RPMI8226 (cell line): ENCODE measurements around the gene HIKESHI.
"Not testable (repeated sequence)": the region's sequence is repeated elsewhere in the genome, so short reads cannot be mapped to it uniquely, and the experiment has no call there.

Source experiments
- DNase-seq: peaks from one replicate; pipeline ENCODE4 v3.0.0-alpha.2; 2015

HIKESHI gene

GRCh38 chr11:86294026-86294425 lies 8.0 kb upstream of the HIKESHI start:
- no peak for DNase-seq

- no peak for DNase-seq
Measured at GRCh38 chr11:86301742-86302091, 323 bp upstream of the HIKESHI start.

- DNase-seq: no peak
Measured at GRCh38 chr11:86303257-86303656, 1.2 kb downstream of the HIKESHI start.

DNA sequence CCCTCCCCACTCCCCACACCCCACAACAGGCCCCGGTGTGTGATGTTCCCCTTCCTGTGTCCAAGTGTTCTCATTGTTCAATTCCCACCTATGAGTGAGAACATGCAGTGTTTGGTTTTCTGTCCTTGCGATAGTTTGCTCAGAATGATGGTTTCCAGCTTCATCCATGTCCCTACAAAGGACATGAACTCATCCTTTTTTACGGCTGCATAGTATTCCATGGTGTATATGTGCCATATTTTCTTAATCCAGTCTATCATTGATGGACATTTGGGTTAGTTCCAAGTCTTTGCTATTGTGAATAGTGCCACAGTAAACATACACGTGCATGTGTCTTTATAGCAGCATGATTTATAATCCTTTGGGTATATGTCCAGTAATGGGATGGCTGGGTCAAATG lies 6.7 kb downstream of the HIKESHI start:
- not testable (repeated sequence) for DNase-seq

DNA sequence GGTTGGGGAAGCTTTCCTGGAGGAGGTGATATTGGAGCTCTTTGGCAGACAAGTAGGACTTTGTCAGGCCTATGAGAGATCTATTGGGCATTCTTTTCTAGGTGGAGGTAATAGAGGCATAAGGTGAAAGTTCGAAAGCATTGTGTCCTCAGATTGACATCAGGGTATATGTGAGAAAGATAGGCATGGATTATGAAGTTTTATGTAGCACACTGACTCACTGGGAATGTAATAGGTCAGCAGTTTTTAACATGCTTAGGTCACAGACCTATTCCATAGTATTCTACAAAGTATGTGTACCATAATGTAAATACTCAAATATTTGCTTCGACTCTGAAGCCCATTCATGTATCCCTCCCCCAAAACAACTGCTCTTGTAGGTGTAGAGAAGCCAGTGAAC lies 11.8 kb downstream of the HIKESHI start:
- DNase-seq: no peak

- no peak for DNase-seq
Measured at GRCh38 chr11:86314636-86315035, 12.6 kb downstream of the HIKESHI start.

GRCh38 chr11:86335131-86335767 lies 33.2 kb downstream of the HIKESHI start:
- no peak for DNase-seq

DNA sequence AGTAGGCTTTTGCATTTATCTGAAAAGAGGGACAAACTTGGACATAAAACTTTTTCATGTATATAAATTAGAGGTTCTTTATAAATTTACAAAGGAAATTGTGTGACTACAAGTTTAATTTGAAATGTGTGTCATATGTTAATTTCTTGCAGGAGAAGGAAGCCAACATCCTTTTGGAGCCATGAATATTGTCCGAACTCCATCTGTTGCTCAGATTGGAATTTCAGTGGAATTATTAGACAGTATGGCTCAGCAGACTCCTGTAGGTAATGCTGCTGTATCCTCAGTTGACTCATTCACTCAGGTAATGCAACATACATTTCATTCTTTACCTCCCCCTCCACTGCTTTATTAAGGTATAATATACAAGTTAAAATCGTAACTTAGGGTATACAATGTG lies 35.2 kb downstream of the HIKESHI start:
- no peak for DNase-seq

- no peak for DNase-seq
Measured at GRCh38 chr11:86341382-86341781, 39.3 kb downstream of the HIKESHI start.

DNA sequence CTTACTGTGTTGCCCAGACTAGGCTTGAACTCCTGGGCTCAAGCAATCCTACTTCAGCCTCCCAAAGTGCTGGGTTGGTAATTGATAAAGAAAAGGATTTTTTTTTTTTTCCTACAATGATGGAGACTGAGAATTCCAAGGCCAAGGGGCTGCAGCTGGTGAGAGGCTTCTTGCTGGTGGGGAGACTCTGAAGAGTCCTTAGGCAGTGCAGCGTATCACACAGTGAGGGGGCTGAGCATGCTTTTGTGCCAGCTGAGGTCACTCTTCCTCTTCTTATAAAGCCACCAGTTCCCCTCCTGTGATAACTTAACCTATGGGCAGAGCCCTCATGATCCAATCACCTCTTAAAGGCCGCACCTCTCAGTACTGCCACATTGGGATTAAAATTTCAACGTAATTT lies 44.5 kb downstream of the HIKESHI start:
- no peak for DNase-seq

- DNase-seq: no peak
Measured at GRCh38 chr11:86355256-86355655, 53.2 kb downstream of the HIKESHI start.

- not testable (repeated sequence) for DNase-seq
Measured at GRCh38 chr11:86357412-86357811, 55.4 kb downstream of the HIKESHI start.

GRCh38 chr11:86358720-86359119 lies 56.7 kb downstream of the HIKESHI start:
- DNase-seq: no peak

DNA sequence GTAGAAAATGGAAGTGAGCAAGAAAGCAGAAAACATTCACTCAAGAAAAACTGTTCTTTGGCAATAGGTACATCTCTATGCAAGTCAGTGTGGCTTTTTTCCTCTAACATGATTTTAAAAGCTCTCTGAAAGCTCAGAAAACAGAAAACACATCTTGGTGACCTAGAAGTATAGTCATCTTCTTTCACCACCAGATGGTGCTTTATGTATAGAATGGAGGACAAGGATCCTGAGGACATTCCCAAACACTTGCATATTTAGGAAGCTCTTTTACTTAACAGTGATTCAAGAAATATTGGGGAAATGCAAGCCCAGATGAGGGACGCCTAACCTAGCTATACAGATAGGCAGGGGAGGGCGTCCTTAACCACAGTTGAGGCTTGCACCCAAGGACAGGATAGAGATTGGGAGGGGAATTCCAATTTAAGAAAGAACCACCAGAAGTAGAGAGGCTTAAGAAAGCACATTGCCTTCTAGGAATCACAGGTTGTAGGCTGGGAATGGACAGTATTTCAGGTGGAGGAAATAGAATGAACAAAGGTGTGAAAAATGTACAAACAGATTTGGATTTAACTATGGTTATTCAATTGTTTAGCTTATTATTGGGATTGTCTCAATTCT lies 58.8 kb downstream of the HIKESHI start:
- DNase-seq: no peak

- DNase-seq: no peak
Measured at GRCh38 chr11:86363424-86363823, 61.4 kb downstream of the HIKESHI start.

- DNase-seq: no peak
Measured at GRCh38 chr11:86365546-86365945, 63.5 kb downstream of the HIKESHI start.

GRCh38 chr11:86369668-86370067 lies 67.6 kb downstream of the HIKESHI start:
- no peak for DNase-seq

- DNase-seq: no peak
Measured at GRCh38 chr11:86370171-86370570, 68.1 kb downstream of the HIKESHI start.

DNA sequence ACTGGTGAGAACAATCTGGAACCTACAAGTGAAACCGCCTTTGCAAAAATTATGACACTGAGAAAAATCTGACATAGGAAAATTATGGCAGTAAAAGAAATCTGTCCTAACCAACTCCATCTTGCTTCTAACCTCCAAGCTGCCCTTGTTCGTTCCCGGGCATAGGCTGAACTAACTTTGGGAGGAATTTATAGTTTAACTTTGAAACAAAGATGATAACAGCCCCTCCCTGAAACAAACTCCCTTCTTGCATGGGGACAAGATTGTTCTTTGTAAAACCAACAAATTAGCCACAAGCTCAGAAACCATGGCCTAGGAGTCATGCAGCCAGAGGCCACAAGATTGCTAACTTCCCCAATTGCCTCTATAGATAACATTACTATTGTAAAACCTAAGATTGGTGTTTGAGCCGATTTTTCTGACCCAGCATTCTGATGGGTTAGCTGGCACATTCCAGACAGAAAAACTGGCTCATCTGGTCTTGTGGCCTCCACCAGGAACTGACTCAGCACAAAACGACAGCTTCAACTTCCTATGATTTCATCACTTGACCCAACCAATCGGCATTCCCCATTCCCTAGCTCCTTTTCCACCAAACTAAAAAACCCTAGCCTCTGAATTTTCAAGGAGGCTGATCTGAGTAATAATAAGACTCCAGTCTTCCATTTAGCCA lies 69.0 kb downstream of the HIKESHI start:
- no peak for DNase-seq

- no peak for DNase-seq
Measured at GRCh38 chr11:86372041-86372440, 70.0 kb downstream of the HIKESHI start.

- no peak for DNase-seq
Measured at GRCh38 chr11:86372586-86372985, 70.5 kb downstream of the HIKESHI start.

DNA sequence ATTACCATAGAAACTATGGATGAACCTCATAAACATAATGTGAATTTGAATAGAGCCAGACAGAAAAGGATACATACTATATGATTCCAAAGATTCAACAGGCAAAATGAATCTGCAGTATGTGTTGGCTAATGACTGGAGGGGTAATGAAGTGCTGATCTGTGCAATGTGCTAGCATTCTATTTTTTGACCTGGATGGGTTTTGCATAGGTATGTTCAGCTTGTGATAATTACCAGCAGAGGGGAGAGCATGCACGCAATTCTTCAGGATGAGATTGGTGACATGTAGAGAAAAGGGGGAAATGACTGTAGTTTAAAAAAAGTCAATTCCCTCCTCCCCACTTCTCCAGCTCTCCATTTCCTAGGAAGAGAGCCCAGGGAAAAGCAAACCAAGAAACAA lies 72.0 kb downstream of the HIKESHI start:
- no peak for DNase-seq

DNA sequence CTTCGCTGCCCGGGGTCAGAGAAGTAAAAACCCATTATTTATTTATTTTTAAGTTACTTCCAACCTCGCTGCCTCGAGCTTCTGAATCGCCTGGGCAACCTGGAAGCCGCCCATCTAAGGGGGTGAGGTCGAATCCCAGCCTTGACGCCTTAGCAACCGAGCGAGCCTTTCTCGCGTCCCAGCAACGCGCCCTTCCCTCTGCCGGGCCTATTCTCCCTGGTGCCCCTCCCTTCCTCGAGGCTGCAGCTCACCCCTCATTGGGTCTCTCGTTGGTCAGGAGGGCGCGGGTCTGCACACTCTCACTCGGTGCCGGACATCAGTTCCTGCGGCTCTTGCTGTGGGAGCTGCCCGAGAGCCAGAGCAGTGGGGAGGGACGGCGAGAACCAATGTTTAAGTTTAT lies 72.5 kb downstream of the HIKESHI start, which contains the start of gene CCDC81:
Gene CCDC81 (plus strand): TSS at position 302 of the 400 bp plus-strand sequence. CDS start 277 bp downstream, outside the sequence.
- DNase-seq: no peak

DNA sequence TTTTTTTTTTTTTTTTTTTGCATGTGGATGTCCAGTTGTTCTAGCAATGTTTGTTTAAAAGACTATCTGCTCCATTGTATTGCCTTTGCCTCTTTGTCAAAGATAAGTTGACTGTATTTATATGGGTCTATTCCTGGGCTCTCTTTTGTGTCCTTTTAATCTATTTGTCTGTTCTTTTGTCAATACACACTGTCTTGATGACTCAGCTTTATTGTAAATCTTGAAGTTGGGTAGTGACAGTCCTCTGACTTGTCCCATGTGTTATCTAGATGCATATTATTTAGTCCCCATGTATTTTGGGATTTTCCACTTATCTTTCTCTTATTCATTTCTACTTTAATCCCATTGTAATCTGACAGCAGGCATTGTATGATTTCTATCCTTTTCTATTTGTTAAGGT lies 75.9 kb downstream of the HIKESHI start:
- no peak for DNase-seq
